Right hindlimb (tissue), 1 donor: ENCODE data around the gene ABCA7.
A peak's percentile ranks its signal among the peaks of the same experiment; 100 is the strongest.

Source experiments
- DNase-seq: peaks from one replicate; pipeline ENCODE4 v3.0.0-alpha.2; 2018

ABCA7 gene

GRCh38 chr19:1041272-1041834 lies 1.4 kb downstream of the ABCA7 start:
- no peak for DNase-seq

DNA sequence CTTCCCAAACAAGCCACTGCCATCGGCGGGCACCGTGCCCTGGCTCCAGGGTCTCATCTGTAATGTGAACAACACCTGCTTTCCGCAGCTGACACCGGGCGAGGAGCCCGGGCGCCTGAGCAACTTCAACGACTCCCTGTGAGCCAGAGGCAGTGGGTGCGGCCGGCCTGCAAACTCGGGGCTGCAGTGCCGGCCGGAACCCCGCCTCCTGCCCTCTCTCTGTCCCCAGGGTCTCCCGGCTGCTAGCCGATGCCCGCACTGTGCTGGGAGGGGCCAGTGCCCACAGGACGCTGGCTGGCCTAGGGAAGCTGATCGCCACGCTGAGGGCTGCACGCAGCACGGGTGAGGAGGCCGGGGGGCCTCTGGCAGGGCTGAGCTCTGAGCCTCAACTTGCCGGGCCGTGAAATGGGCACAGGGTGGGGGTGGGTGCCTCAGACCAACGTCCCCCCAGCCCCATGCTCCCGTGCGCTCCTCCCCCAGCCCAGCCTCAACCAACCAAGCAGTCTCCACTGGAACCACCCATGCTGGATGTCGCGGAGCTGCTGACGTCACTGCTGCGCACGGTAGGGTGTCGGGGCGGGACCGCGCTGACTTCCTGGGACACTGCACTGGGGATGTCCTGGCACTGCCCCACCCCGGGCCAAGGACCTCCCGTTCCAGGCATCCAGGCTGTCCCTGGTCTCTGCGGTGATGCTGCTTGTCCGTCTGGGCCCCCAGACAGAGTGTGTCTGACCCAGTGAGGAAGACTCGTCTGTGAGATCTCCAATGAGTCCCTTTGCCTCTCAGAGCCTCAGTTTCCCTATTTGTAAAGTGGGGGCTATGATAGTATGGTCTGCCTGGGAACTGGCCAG lies 2.2 kb downstream of the ABCA7 start:
- DNase-seq, result peak; percentile 73

DNA sequence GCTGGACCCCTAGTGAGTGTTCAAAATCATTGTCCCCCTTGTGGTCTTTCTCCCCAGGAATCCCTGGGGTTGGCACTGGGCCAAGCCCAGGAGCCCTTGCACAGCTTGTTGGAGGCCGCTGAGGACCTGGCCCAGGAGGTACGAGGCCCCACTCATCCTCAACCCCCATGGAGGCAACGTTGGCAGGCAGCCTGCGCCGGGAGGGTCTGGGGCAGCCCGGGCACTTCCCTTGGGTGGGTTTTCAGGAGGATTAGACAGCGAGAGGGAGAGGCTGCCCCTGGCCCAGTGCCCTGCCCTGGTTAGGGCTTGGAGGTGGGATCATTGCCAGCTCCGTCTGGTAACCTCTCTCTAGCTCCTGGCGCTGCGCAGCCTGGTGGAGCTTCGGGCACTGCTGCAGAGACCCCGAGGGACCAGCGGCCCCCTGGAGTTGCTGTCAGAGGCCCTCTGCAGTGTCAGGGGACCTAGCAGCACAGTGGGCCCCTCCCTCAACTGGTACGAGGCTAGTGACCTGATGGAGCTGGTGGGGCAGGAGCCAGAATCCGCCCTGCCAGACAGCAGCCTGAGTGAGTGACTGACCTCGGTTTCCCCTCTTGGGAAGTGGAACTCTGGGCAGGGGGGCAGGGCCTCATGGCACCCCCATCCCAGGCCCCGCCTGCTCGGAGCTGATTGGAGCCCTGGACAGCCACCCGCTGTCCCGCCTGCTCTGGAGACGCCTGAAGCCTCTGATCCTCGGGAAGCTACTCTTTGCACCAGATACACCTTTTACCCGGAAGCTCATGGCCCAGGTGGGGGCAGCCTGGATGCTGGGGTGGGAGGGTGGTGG lies 3.0 kb downstream of the ABCA7 start:
- DNase-seq, result no peak

DNA sequence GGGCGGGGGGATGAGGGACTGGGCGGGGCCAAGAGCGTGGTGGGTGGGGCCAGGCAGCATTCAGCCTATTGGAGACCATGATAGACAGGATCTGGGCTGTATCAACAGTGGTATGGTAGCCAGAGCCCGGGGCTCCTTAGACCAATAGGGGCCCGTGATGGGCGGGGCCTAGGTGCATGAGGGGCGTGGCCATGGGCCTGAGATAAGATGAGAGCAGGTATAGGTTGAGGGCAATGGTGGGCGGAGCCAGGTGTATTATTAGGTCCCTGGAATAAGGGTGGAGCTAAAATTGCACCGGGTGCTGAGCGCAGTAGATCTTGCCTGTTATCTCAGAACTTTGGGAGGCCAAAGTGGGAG lies 5.3 kb downstream of the ABCA7 start:
- DNase-seq, result no peak

DNA sequence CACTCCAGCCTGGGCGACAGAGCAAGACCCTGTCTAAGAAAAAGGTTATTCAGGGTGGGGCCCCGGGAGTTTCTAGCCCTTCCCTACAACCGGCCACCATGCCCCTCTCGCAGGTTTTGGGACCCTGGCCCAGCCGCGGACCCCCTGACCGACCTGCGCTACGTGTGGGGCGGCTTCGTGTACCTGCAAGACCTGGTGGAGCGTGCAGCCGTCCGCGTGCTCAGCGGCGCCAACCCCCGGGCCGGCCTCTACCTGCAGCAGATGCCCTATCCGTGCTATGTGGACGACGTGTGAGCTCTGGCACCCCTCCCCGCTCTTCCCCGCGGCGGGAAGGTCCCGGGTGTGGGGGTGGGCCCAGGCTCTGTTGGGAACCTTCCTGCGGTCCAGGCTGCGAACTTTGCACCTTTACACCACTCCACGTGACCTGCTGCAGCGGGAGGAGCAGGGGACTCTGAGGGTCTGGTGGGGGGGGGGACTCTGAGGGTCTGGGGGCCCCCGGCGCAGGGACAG lies 6.3 kb downstream of the ABCA7 start:
- no peak for DNase-seq

GRCh38 chr19:1046836-1047695 lies 7.2 kb downstream of the ABCA7 start:
- DNase-seq, result peak; percentile 13

- DNase-seq, result no peak
Observed at GRCh38 chr19:1047696-1048147, 7.8 kb downstream of the ABCA7 start.

GRCh38 chr19:1049106-1049505 lies 9.2 kb downstream of the ABCA7 start:
- no peak for DNase-seq

- no peak for DNase-seq
Observed at GRCh38 chr19:1049800-1050199, 9.9 kb downstream of the ABCA7 start.

GRCh38 chr19:1050989-1051788 lies 11.3 kb downstream of the ABCA7 start:
- no peak for DNase-seq

- no peak for DNase-seq
Observed at GRCh38 chr19:1051791-1052190, 11.9 kb downstream of the ABCA7 start.

DNA sequence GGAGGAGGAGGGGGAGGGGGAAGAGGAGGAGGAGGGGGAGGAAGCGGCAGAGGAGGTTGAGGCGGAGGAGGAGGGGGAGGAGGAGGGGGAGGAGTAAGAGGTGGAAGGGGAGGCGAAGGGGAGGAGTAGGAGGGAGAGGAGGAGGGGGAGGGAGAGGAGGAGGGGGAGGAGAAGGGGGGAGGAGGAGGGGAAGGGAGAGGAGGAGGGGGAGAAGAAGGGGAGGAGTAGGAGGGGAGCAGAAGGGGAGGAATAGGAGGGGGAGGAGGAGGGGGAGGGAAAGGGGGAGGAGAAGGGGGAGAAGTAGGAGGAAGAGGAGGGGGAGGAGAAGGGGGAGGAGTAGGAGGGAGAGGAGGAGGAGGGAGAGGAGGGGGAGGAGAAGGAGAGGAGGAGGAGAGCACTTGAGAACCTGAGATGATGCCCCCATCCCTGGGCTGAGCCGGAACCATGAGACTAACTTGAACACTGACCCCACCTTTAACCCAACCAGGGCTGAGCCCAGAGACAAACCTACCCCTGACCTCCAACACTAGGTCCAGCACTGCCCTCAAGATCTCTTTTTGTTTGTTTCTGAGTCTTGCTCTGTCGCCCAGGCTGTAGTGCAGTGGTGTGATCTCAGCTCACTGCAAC lies 12.6 kb downstream of the ABCA7 start:
- DNase-seq, result no peak

DNA sequence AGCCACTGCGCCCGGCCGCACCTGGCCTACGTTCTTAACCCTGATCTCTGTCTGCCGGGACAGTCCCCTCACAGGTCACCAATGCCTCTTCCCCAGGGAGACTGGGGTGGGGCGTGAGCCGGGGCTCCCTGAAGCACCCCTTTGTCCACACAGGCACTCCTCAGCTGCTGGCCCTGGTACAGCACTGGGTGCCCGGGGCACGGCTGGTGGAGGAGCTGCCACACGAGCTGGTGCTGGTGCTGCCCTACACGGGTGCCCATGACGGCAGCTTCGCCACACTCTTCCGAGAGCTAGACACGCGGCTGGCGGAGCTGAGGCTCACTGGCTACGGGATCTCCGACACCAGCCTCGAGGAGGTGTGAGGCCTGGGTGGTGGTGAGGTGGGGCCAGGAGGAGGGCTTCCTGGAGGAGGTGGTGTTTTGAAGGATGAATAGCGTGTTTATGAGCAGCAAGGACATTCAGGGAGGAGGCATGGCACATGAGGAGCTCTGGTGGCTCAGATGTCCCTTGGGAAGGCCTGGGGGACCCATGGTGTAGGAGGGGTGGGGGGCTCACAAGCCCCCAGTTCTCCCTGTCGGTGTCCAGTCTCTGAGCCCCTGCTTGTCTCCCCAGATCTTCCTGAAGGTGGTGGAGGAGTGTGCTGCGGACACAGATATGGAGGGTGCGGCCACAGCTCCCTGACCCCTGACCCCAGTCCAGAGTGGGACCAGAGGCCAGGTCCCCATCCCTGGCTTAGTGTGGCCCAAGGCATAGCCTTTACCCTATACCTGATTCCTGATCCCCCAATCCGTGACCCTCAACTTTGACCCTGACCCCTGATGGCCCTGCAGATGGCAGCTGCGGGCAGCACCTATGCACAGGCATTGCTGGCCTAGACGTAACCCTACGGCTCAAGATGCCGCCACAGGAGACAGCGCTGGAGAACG lies 13.5 kb downstream of the ABCA7 start:
- no peak for DNase-seq

GRCh38 chr19:1054102-1055027 lies 14.5 kb downstream of the ABCA7 start:
- DNase-seq, result no peak

- DNase-seq, result no peak
Observed at GRCh38 chr19:1055028-1055425, 15.1 kb downstream of the ABCA7 start.

DNA sequence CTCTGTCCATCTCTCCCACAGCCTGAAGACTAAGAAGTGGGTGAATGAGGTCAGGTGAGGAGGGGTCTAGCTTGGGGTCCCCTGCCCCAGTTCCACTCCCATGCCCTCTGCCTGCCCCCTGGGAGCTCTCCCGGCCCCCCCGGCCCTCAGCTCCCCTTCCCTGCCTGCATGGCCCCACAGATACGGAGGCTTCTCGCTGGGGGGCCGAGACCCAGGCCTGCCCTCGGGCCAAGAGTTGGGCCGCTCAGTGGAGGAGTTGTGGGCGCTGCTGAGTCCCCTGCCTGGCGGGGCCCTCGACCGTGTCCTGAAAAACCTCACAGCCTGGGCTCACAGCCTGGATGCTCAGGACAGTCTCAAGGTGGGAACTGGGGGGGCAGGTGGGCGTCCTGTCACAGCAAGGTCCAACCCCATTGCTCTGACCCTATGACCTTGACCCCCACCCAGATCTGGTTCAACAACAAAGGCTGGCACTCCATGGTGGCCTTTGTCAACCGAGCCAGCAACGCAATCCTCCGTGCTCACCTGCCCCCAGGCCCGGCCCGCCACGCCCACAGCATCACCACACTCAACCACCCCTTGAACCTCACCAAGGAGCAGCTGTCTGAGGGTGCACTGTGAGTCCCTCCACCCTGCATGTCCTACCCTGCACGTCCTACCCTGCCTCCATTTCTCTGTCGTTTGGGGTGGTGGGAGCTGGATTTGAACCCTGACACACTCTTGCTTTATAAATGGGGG lies 16.1 kb downstream of the ABCA7 start:
- DNase-seq, result no peak

DNA sequence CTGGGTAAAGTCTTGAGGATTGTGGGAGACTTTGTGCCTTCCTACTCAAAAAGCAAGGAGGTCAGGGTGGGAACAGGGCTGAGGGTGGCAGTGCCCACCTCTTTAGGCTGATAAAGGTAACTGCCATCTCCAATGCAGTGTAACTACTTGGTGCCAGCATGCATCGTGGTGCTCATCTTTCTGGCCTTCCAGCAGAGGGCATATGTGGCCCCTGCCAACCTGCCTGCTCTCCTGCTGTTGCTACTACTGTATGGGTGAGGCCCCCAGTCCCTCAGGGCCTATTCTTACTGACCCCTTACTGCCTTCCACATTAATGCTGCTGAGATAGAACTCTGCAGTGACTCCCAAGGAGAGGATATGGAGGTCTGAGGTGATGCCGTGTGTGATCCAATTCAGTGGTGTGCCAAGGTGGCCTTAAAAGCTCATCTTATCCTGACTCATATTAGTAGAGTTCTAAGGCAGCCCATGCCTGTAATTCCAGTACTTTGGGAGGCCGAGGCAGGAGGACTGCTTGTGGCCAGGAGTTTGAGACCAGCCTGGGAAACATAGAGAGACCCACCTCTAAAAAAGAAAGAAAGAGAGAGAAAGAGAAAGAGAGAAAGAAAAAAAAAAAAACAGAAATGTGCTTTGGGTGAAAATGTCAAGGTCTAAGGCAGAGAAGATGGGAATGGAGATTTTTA lies 17.4 kb downstream of the ABCA7 start:
- DNase-seq, result no peak

DNA sequence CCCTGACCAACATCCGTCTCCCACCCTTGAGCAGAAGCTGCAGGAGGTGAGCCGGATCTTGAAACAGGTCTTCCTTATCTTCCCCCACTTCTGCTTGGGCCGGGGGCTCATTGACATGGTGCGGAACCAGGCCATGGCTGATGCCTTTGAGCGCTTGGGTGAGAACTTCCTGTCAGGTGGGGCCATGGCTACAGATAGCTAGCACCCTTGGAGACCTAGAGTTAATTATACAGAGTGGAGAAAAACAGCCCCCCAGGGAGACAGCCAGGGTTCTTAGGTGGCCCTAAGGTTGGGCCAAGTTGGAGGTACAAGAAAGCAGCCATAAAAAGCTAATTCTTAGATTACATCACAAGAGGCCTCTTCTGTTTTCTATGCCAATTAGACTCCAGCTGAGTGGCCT lies 18.2 kb downstream of the ABCA7 start:
- no peak for DNase-seq
